Mesenchymal stem cell (in vitro differentiated cells and primary cell): ENCODE results near the gene PRF1.
"Not testable (repeated sequence)": the region's sequence is repeated elsewhere in the genome, so short reads cannot be mapped to it uniquely, and the experiment has no call there.

Experiments
- DNase-seq: peaks from one replicate; pipeline ENCODE4 v3.0.0-alpha.2; 2013
- H2AFZ ChIP-seq: one replicate; pipeline ENCODE4 v1.6.1; 2013; ENCODE audit warnings: low read depth, mild to moderate bottlenecking, control low read depth, inconsistent platforms, low read length, moderate library complexity
- H2AK5ac ChIP-seq: 2 replicates; pipeline ENCODE4 v1.6.1; 2013; ENCODE audit warnings: low read length, moderate library complexity, mild to moderate bottlenecking, inconsistent platforms; ENCODE audit not compliant: severe bottlenecking
- H2BK120ac ChIP-seq: one replicate; pipeline ENCODE4 v1.6.1; 2013; ENCODE audit warnings: low read depth, mild to moderate bottlenecking, inconsistent platforms, low read length, moderate library complexity
- H2BK12ac ChIP-seq, 2 experiments: one replicate each; pipeline ENCODE4 v1.6.1; 2013; ENCODE audit warnings: inconsistent platforms in 2 of 2, low read length in 2 of 2, mild to moderate bottlenecking in 2 of 2, moderate library complexity in 2 of 2, control low read depth in 1 of 2
- H2BK15ac ChIP-seq: one replicate; pipeline ENCODE4 v1.6.1; 2013; ENCODE audit warnings: mild to moderate bottlenecking, low read depth, inconsistent platforms; ENCODE audit not compliant: poor library complexity, severe bottlenecking
- H2BK5ac ChIP-seq: 2 replicates; pipeline ENCODE4 v1.6.1; 2013; ENCODE audit warnings: low read depth, mild to moderate bottlenecking, low read length, control low read depth, inconsistent platforms; ENCODE audit not compliant: poor library complexity, severe bottlenecking
- H3K14ac ChIP-seq, 2 experiments: one replicate each; pipeline ENCODE4 v1.6.1; 2013; ENCODE audit warnings: inconsistent platforms in 2 of 2, low read length in 2 of 2, control low read depth in 1 of 2, mild to moderate bottlenecking in 1 of 2, moderate library complexity in 1 of 2
- H3K18ac ChIP-seq, 2 experiments: one replicate each; pipeline ENCODE4 v1.6.1; 2013; ENCODE audit warnings: inconsistent platforms in 2 of 2, low read length in 2 of 2, control low read depth in 1 of 2, low read depth in 1 of 2, mild to moderate bottlenecking in 1 of 2
- H3K23ac ChIP-seq, 2 experiments: one replicate each; pipeline ENCODE4 v1.6.1; 2013; ENCODE audit warnings: inconsistent platforms in 2 of 2, low read length in 2 of 2, mild to moderate bottlenecking in 2 of 2, moderate library complexity in 2 of 2, control low read depth in 1 of 2
- H3K27ac ChIP-seq: 2 replicates; pipeline ENCODE4 v1.5.1; 2013; ENCODE audit warnings: mild to moderate bottlenecking, moderate library complexity, low read length, control low read depth, inconsistent platforms; ENCODE audit not compliant: poor library complexity, severe bottlenecking
- H3K27me3 ChIP-seq, 2 experiments: 2 replicates each; pipeline versions ENCODE4 v1.6.1 to v1.7.0; 2013; ENCODE audit warnings: low read length in 2 of 2, mild to moderate bottlenecking in 2 of 2, moderate library complexity in 2 of 2, control low read depth in 1 of 2, inconsistent platforms in 1 of 2; ENCODE audit not compliant: control insufficient read depth in 1 of 2, insufficient read depth in 1 of 2
- H3K36me3 ChIP-seq, 2 experiments: 2 replicates each; pipeline versions ENCODE4 v1.6.1 to v1.7.0; 2013; ENCODE audit warnings: low read length in 2 of 2, control low read depth in 1 of 2, inconsistent platforms in 1 of 2, low read depth in 1 of 2, mild to moderate bottlenecking in 1 of 2; ENCODE audit not compliant: insufficient read depth in 2 of 2, control insufficient read depth in 1 of 2
- H3K4ac ChIP-seq, 2 experiments: one replicate each; pipeline ENCODE4 v1.6.1; 2013; ENCODE audit warnings: inconsistent platforms in 2 of 2, low read length in 2 of 2, mild to moderate bottlenecking in 2 of 2, moderate library complexity in 2 of 2, control low read depth in 1 of 2, low read depth in 1 of 2
- H3K4me1 ChIP-seq: 2 replicates; pipeline ENCODE4 v1.6.1; 2013; ENCODE audit warnings: low read depth, low read length, control low read depth; ENCODE audit not compliant: control insufficient read depth, insufficient read depth
- H3K4me2 ChIP-seq: 2 replicates; pipeline ENCODE4 v1.6.1; 2013; ENCODE audit warnings: low read length, mild to moderate bottlenecking, inconsistent platforms; ENCODE audit not compliant: poor library complexity, severe bottlenecking
- H3K4me3 ChIP-seq, 2 experiments: 2 replicates each; pipeline versions ENCODE4 v1.5.1 to v1.7.0; 2013; ENCODE audit warnings: low read length in 2 of 2, mild to moderate bottlenecking in 2 of 2, control low read depth in 1 of 2, low read depth in 1 of 2; ENCODE audit not compliant: insufficient read depth in 1 of 2
- H3K79me1 ChIP-seq: replicated peaks from 2 replicates; pipeline ENCODE4 v1.6.1; 2013; ENCODE audit warnings: mild to moderate bottlenecking, control low read depth, low read length, inconsistent platforms; ENCODE audit not compliant: poor library complexity, severe bottlenecking
- H3K9ac ChIP-seq: 2 replicates; pipeline ENCODE4 v1.7.0; 2013; ENCODE audit warnings: mild to moderate bottlenecking, low read length, moderate library complexity
- H3K9me3 ChIP-seq: 2 replicates; pipeline ENCODE4 v1.7.0; 2013; ENCODE audit warnings: mild to moderate bottlenecking, low read length; ENCODE audit not compliant: control insufficient read depth
- H4K8ac ChIP-seq: one replicate; pipeline ENCODE4 v1.6.1; 2013; ENCODE audit warnings: inconsistent platforms, mild to moderate bottlenecking, low read length, moderate library complexity
- H4K91ac ChIP-seq: one replicate; pipeline ENCODE4 v1.6.1; 2013; ENCODE audit warnings: mild to moderate bottlenecking, low read length, inconsistent platforms
- WGBS: methylation state at CpG from one replicate; pipeline ENCODE4 v1.1.7; 2013; ENCODE audit warnings: mixed read lengths; 5-methylcytosine and 5-hydroxymethylcytosine counted together

The PRF1 gene

DNA sequence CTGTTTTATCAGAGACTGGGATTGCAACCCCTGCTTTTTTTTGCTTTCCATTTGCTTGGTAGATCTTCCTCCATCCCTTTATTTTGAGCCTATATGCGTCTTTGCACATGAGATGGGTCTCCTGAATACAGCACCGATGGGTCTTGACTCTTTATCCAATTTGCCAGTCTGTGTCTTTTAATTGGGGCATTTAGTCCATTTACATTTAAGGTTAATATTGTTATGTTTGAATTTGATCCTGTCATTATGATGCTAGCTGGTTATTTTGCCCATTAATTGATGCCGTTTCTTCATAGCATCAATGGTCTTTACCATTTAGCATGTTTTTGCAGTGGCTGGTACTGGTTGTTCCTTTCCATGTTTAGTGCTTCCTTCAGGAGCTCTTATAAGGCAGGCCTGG lies 40.7 kb upstream of the PRF1 start:
- H2BK15ac ChIP-seq, H2BK5ac ChIP-seq, H3K27ac ChIP-seq, H3K4me2 ChIP-seq, H3K27me3 ChIP-seq, H2BK120ac ChIP-seq, H3K79me1 ChIP-seq, H2AK5ac ChIP-seq, H3K23ac ChIP-seq, H3K4me1 ChIP-seq, H2BK12ac ChIP-seq, H3K36me3 ChIP-seq, H2AFZ ChIP-seq, H3K9ac ChIP-seq, H4K91ac ChIP-seq, DNase-seq, H3K4me3 ChIP-seq, H3K18ac ChIP-seq, H3K9me3 ChIP-seq, H4K8ac ChIP-seq, H3K14ac ChIP-seq, H3K4ac ChIP-seq: not testable (repeated sequence)
- WGBS = 96% methylated on average over 3 of the region's 3 CpGs

GRCh38 chr10:70639640-70640383 lies 37.3 kb upstream of the PRF1 start:
- H3K23ac ChIP-seq, H2BK15ac ChIP-seq, H2AK5ac ChIP-seq, DNase-seq, H2AFZ ChIP-seq, H2BK5ac ChIP-seq, H3K14ac ChIP-seq, H4K91ac ChIP-seq, H3K27ac ChIP-seq, H3K4me3 ChIP-seq, H2BK12ac ChIP-seq, H3K79me1 ChIP-seq, H3K9me3 ChIP-seq, H3K9ac ChIP-seq, H4K8ac ChIP-seq, H3K18ac ChIP-seq, H3K4me2 ChIP-seq, H3K36me3 ChIP-seq, H3K4me1 ChIP-seq, H2BK120ac ChIP-seq, H3K4ac ChIP-seq, H3K27me3 ChIP-seq: not testable (repeated sequence)
- WGBS = 94% methylated on average over 4 of the region's 7 CpGs

DNA sequence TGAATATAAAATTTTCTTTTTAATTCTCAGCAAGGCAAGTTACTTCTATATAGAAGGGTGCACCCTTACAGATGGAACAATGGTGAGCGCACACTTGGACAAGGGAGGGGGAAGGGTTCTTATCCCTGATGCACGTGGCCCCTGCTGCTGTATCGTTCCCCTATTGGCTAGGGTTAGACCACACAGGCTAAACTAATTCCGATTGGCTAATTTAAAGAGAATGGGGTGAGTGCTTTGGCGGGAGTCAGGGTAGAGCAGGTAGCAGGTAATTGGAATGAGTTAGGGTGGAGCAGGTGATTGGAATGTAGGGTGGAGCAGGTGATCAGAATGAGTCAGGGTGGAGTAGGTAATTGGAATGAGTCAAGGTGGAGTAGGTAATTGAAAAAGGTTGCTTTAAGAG lies 32.0 kb upstream of the PRF1 start:
- H2BK5ac ChIP-seq, H3K79me1 ChIP-seq, H3K9me3 ChIP-seq, H3K4me2 ChIP-seq, H3K27me3 ChIP-seq, H2BK120ac ChIP-seq, DNase-seq, H4K91ac ChIP-seq, H2AK5ac ChIP-seq, H2BK15ac ChIP-seq, H3K9ac ChIP-seq, H3K23ac ChIP-seq, H3K36me3 ChIP-seq, H3K4me1 ChIP-seq, H3K14ac ChIP-seq, H2BK12ac ChIP-seq, H3K4me3 ChIP-seq, H3K18ac ChIP-seq, H2AFZ ChIP-seq, H3K4ac ChIP-seq, H4K8ac ChIP-seq, H3K27ac ChIP-seq: not testable (repeated sequence)
- 79% methylated on average over 5 of the region's 5 CpGs for WGBS

DNA sequence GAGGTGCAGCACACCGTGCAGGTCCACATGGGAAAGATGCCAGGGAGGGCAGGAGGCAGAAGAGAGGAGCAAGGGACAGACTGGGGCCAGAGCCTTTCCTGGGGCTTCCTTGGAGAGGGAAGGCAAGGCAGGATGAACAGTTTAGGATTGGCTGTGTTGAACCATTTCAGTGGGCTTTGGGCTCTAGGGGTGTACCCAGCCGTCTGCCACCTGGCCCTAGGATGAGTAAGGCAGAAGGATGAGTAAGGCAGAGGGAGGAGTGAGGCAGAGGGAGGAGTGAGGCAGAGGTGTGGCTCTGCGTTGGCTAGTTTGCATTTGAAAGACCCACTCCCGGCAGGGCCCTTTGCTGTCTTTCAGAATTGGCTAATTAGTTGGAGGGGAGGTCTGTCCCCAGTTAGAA lies 31.5 kb upstream of the PRF1 start:
- no peaks in the 10 kb centered on the region for H3K79me1 ChIP-seq
- H2AK5ac ChIP-seq = no peak overlapping the region
- no peak overlapping the region for H3K4ac ChIP-seq
- no peak overlapping the region for H3K18ac ChIP-seq
- DNase-seq = no peak
- H4K8ac ChIP-seq = no peak overlapping the region
- no peak overlapping the region for H2BK5ac ChIP-seq
- H2BK15ac ChIP-seq = no peak overlapping the region
- H3K4me3 ChIP-seq = no peak overlapping the region
- peaks cover 0 to 5% of the 10 kb centered on the region in 2 experiments for H3K27me3 ChIP-seq
- H3K36me3 ChIP-seq = no peaks in the 10 kb centered on the region
- peaks cover 4% of the 10 kb centered on the region for H3K4me1 ChIP-seq
- no peak overlapping the region for H3K4me2 ChIP-seq
- H3K14ac ChIP-seq = no peak overlapping the region
- H3K23ac ChIP-seq = no peak overlapping the region
- no peak overlapping the region for H3K9ac ChIP-seq
- no peak overlapping the region for H3K27ac ChIP-seq
- H2BK12ac ChIP-seq = no peak overlapping the region
- H2AFZ ChIP-seq = no peak overlapping the region
- no peak overlapping the region for H4K91ac ChIP-seq
- WGBS = 54% methylated on average over 4 of the region's 4 CpGs
- peaks cover 12% of the 10 kb centered on the region for H3K9me3 ChIP-seq
- H2BK120ac ChIP-seq = no peak overlapping the region
